OCI-LY1 (cell line): ENCODE measurements around the gene TMEM229B.

Experiments
- EZH2 ChIP-seq: fragments of 200-600 bp; sonication (generic), shearing (Covaris generic); IDR thresholded peaks from 2 replicates; pipeline ENCODE4 v1.8.0; 2017; ENCODE audit warnings: borderline replicate concordance, mixed run types, mild to moderate bottlenecking, antibody characterized with exemption, low read length, moderate library complexity, mixed read lengths
- TF ChIP-seq, protein P1 (sequence below): fragments of 200-600 bp; sonication (generic), shearing (Covaris generic); IDR thresholded peaks from 2 replicates; pipeline ENCODE4 v1.5.1; 2017; ENCODE audit warnings: mild to moderate bottlenecking, antibody characterized with exemption, low read length, moderate library complexity, mixed read lengths

- TF ChIP-seq, protein P1, sequence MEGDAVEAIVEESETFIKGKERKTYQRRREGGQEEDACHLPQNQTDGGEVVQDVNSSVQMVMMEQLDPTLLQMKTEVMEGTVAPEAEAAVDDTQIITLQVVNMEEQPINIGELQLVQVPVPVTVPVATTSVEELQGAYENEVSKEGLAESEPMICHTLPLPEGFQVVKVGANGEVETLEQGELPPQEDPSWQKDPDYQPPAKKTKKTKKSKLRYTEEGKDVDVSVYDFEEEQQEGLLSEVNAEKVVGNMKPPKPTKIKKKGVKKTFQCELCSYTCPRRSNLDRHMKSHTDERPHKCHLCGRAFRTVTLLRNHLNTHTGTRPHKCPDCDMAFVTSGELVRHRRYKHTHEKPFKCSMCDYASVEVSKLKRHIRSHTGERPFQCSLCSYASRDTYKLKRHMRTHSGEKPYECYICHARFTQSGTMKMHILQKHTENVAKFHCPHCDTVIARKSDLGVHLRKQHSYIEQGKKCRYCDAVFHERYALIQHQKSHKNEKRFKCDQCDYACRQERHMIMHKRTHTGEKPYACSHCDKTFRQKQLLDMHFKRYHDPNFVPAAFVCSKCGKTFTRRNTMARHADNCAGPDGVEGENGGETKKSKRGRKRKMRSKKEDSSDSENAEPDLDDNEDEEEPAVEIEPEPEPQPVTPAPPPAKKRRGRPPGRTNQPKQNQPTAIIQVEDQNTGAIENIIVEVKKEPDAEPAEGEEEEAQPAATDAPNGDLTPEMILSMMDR: no peak
- no peak for TF ChIP-seq EZH2
Observed at GRCh38 chr14:67461996-67462395, 26.5 kb downstream of the TMEM229B start.
